Breast epithelium (tissue), 4 donors: ENCODE results near the gene PIP5KL1. TPM values are rescaled to one million over a fixed set of nuclear protein-coding genes. Genes with fewer than 3 reads are reported as not detected.
A peak's percentile ranks its signal among the peaks of the same experiment; 100 is the strongest.

Source experiments
- DNase-seq, 2 donors: peaks; one replicate each; pipeline ENCODE4 v3.0.0-alpha.2; 2019; ENCODE audit warnings: low spot score in 2 of 2
- H3K27ac ChIP-seq, 2 donors: fragments of 200-600 bp; sonication (generic) in 1 of 2; one replicate each; pipeline ENCODE4 v1.5.1; 2016 to 2019; ENCODE audit warnings: mild to moderate bottlenecking in 1 of 2
- H3K27me3 ChIP-seq, 2 donors: fragments of 200-600 bp; sonication (generic) in 1 of 2; one replicate each; pipeline versions ENCODE4 v1.5.1 to v1.6.0; 2017 to 2019; ENCODE audit warnings: control low read depth in 1 of 2, mild to moderate bottlenecking in 1 of 2
- H3K36me3 ChIP-seq: fragments of 200-600 bp; one replicate; pipeline ENCODE4 v1.5.1; 2019
- H3K4me1 ChIP-seq, 2 donors: fragments of 200-600 bp; sonication (generic); one replicate each; pipeline ENCODE4 v1.5.1; 2016 to 2019; ENCODE audit warnings: control low read depth in 1 of 2
- H3K4me3 ChIP-seq, 3 donors: fragments of 200-600 bp; sonication (generic); 1 replicate in 2 of 3; 2 replicates in 1 of 3; pipeline ENCODE4 v1.5.1; 2016 to 2019; ENCODE audit warnings: mild to moderate bottlenecking in 3 of 3, moderate library complexity in 2 of 3
- H3K9me3 ChIP-seq, 2 donors: fragments of 200-600 bp; sonication (generic) in 1 of 2; one replicate each; pipeline ENCODE4 v1.5.1; 2016 to 2019; ENCODE audit warnings: control low read depth in 1 of 2
- CTCF ChIP-seq, 3 donors: fragments of 450-650 bp; IDR thresholded peaks; one replicate each; pipeline ENCODE4 v1.5.1; 2016 to 2017; ENCODE audit warnings: antibody characterized with exemption in 3 of 3, mild to moderate bottlenecking in 3 of 3, moderate library complexity in 3 of 3
- POLR2A ChIP-seq: fragments of 450-650 bp; IDR thresholded peaks from one replicate; pipeline ENCODE4 v1.6.1; 2016; ENCODE audit warnings: antibody characterized with exemption, mild to moderate bottlenecking, moderate library complexity
- POLR2AphosphoS5 ChIP-seq, 3 donors: sonication (generic); formaldehyde crosslinking; IDR thresholded peaks; one replicate each; pipeline ENCODE4 v1.6.1; 2017; ENCODE audit warnings: antibody characterized with exemption in 3 of 3
- intact Hi-C: fragments of 100-400 bp; cut with DNase I; formaldehyde crosslinking; loops from one replicate; pipeline ENCODE4 v1.15.1; 2023; ENCODE audit warnings: low total_unique reads
- total RNA-seq, 3 donors: library from RNA; depleted of rRNA; stranded (reverse); fragments of >200 nt; gene quantifications; one replicate each; pipeline ENCODE4 v1.1.0, GENCODE V29; 2016

PIP5KL1 gene
- total RNA-seq, 3 donors from 2014 or later = 2.2 to 10.1 (median 5.2) TPM

- peak overlapping the region; percentile 98 to 99 for H3K27ac ChIP-seq
Observed at GRCh38 chr9:127970401-127971313, 40.1 kb upstream of the PIP5KL1 start.

GRCh38 chr9:127968700-127969383, 38.3 kb upstream of the PIP5KL1 start:
- DNase-seq = peak in 1 of 2 donors; percentile 77
- intact Hi-C loops = no loop called here
- no peaks in the 10 kb centered on the region for H3K36me3 ChIP-seq
- H3K27me3 ChIP-seq = no peaks in the 10 kb centered on the region
- H3K9me3 ChIP-seq = no peaks in the 10 kb centered on the region
- peaks cover 48 to 62% of the 10 kb centered on the region in 2 donors for H3K4me1 ChIP-seq
- peak in 2 of 3 donors; percentile 25 to 40 for TF ChIP-seq POLR2AphosphoS5 (IDR thresholded peaks at IDR 0.05)
- no peak for TF ChIP-seq POLR2A
- peak overlapping the region; percentile 98 to 99 for H3K27ac ChIP-seq
- peak overlapping the region in 1 of 3 donors; percentile 1 for H3K4me3 ChIP-seq

More at GRCh38 chr9:127970401-127971313, 40.1 kb upstream of the PIP5KL1 start:
- DNase-seq = no peak
- TF ChIP-seq POLR2AphosphoS5 (IDR thresholded peaks at IDR 0.05) (no peak), POLR2A (no peak), CTCF (IDR thresholded peaks at IDR 0.05) (no peak)
- H3K4me1 ChIP-seq = peaks cover 51 to 70% of the 10 kb centered on the region in 2 donors
- H3K9me3 ChIP-seq = no peaks in the 10 kb centered on the region
- peak overlapping the region in 1 of 3 donors; percentile 50 for H3K4me3 ChIP-seq
- no peaks in the 10 kb centered on the region for H3K36me3 ChIP-seq
- no peaks in the 10 kb centered on the region for H3K27me3 ChIP-seq
- intact Hi-C loops = loop anchor here (10.0 kb wide), 1 partner anchor 114 kb away; no protein-coding TSS in a partner anchor

GRCh38 chr9:127968042-127968441, 37.5 kb upstream of the PIP5KL1 start:
- H3K36me3 ChIP-seq = no peaks in the 10 kb centered on the region
- peaks cover 50 to 62% of the 10 kb centered on the region in 2 donors for H3K4me1 ChIP-seq
- no peak for TF ChIP-seq POLR2A
- peak in 1 of 3 donors; percentile 6 for TF ChIP-seq CTCF (IDR thresholded peaks at IDR 0.05)
- no peak for TF ChIP-seq POLR2AphosphoS5 (IDR thresholded peaks at IDR 0.05)
- H3K27me3 ChIP-seq = no peaks in the 10 kb centered on the region
- intact Hi-C loops = no loop called here
- peak overlapping the region; percentile 98 to 99 for H3K27ac ChIP-seq
- no peak overlapping the region for H3K4me3 ChIP-seq
- no peak for DNase-seq
- no peaks in the 10 kb centered on the region for H3K9me3 ChIP-seq

- intact Hi-C loops = no loop called here
- Histone ChIP-seq H3K36me3 (no peaks in the 10 kb centered on the region), H3K4me3 (no peak overlapping the region), H3K4me1 (peaks cover 52 to 62% of the 10 kb centered on the region in 2 donors), H3K9me3 (no peaks in the 10 kb centered on the region), H3K27me3 (no peaks in the 10 kb centered on the region), H3K27ac (peak overlapping the region; percentile 98 to 99)
- no peak for DNase-seq
- TF ChIP-seq CTCF (IDR thresholded peaks at IDR 0.05) (no peak), POLR2A (no peak), POLR2AphosphoS5 (IDR thresholded peaks at IDR 0.05) (no peak)
Observed at GRCh38 chr9:127967151-127967809, 36.7 kb upstream of the PIP5KL1 start.

- Histone ChIP-seq H3K27ac (peak overlapping the region; percentile 98 to 99), H3K36me3 (no peaks in the 10 kb centered on the region), H3K4me3 (no peak overlapping the region), H3K4me1 (peaks cover 47 to 62% of the 10 kb centered on the region in 2 donors), H3K9me3 (no peaks in the 10 kb centered on the region), H3K27me3 (no peaks in the 10 kb centered on the region)
- no peak for TF ChIP-seq CTCF (IDR thresholded peaks at IDR 0.05)
- intact Hi-C loops = no loop called here
- DNase-seq = no peak
Observed at GRCh38 chr9:127966416-127967150, 36.0 kb upstream of the PIP5KL1 start.
